Neural crest cell (in vitro differentiated cells): ENCODE measurements around the gene ZBTB38. TPM values are rescaled to one million over a fixed set of nuclear protein-coding genes. Genes with fewer than 3 reads are reported as not detected.

Experiments
- DNase-seq: peaks from one replicate; pipeline ENCODE4 v3.0.0; 2021; ENCODE audit warnings: low read depth, mixed read lengths, low spot score
- H3K27ac Mint-ChIP-seq: one replicate; pipeline ENCODE4 v1.8.0; 2021; ENCODE audit warnings: mild to moderate bottlenecking, mixed read lengths; ENCODE audit not compliant: unreplicated experiment
- H3K27me3 Mint-ChIP-seq: 2 replicates; pipeline ENCODE4 v1.8.0; 2021; ENCODE audit warnings: low read depth, mild to moderate bottlenecking, mixed read lengths
- H3K36me3 Mint-ChIP-seq: 2 replicates; pipeline ENCODE4 v1.8.0; 2021; ENCODE audit warnings: low read depth, mild to moderate bottlenecking, mixed read lengths
- H3K4me1 Mint-ChIP-seq: 2 replicates; pipeline ENCODE4 v1.8.0; 2021; ENCODE audit warnings: mixed read lengths
- H3K4me3 Mint-ChIP-seq: one replicate; pipeline ENCODE4 v1.8.0; 2021; ENCODE audit warnings: mild to moderate bottlenecking, mixed read lengths
- H3K9me3 Mint-ChIP-seq: 2 replicates; pipeline ENCODE4 v1.8.0; 2021; ENCODE audit warnings: mixed read lengths
- CTCF ChIP-seq: fragments of 200-600 bp; sonication (generic); conservative IDR thresholded peaks from 2 replicates; pipeline ENCODE4 v1.5.0; 2021; ENCODE audit warnings: antibody characterized with exemption, mild to moderate bottlenecking
- total RNA-seq: library from RNA; stranded (reverse); gene quantifications from 2 replicates; pipeline ENCODE4 v1.2.1, GENCODE V29; 2021

ZBTB38 gene
- total RNA-seq, 1 donor from 2014 or later: 27.9 TPM

- Mint-ChIP-seq H3K27ac (no peak overlapping the region), H3K36me3 (peaks cover 24% of the 10 kb centered on the region), H3K9me3 (peaks cover 4% of the 10 kb centered on the region), H3K27me3 (no peaks in the 10 kb centered on the region), H3K4me3 (no peak overlapping the region), H3K4me1 (peaks cover 39% of the 10 kb centered on the region)
- TF ChIP-seq CTCF: no peak
- no peak for DNase-seq
Observed at GRCh38 chr3:141372656-141373055, 4.4 kb downstream of the ZBTB38 start.

GRCh38 chr3:141373232-141373631, 4.9 kb downstream of the ZBTB38 start:
- Mint-ChIP-seq H3K27me3 (no peaks in the 10 kb centered on the region), H3K4me3 (no peak overlapping the region), H3K36me3 (peaks cover 22% of the 10 kb centered on the region), H3K4me1 (peaks cover 33% of the 10 kb centered on the region), H3K9me3 (peaks cover 4% of the 10 kb centered on the region), H3K27ac (no peak overlapping the region)
- no peak for TF ChIP-seq CTCF
- DNase-seq: no peak

GRCh38 chr3:141373768-141374526, 5.6 kb downstream of the ZBTB38 start:
- no peak for TF ChIP-seq CTCF
- no peak overlapping the region for H3K27ac Mint-ChIP-seq
- peaks cover 26% of the 10 kb centered on the region for H3K4me1 Mint-ChIP-seq
- no peak overlapping the region for H3K4me3 Mint-ChIP-seq
- H3K9me3 Mint-ChIP-seq: peaks cover 4% of the 10 kb centered on the region
- peaks cover 26% of the 10 kb centered on the region for H3K36me3 Mint-ChIP-seq
- no peaks in the 10 kb centered on the region for H3K27me3 Mint-ChIP-seq
- DNase-seq: no peak

- no peak for DNase-seq
- Mint-ChIP-seq H3K4me1 (peaks cover 9% of the 10 kb centered on the region), H3K36me3 (peaks cover 26% of the 10 kb centered on the region), H3K27ac (no peak overlapping the region), H3K27me3 (no peaks in the 10 kb centered on the region), H3K9me3 (no peaks in the 10 kb centered on the region), H3K4me3 (no peak overlapping the region)
- no peak for TF ChIP-seq CTCF
Observed at GRCh38 chr3:141375381-141376301, 7.3 kb downstream of the ZBTB38 start.

- no peak for TF ChIP-seq CTCF
- Mint-ChIP-seq H3K27ac (no peak overlapping the region), H3K4me1 (peaks cover 3% of the 10 kb centered on the region), H3K36me3 (peaks cover 25% of the 10 kb centered on the region), H3K4me3 (no peak overlapping the region), H3K27me3 (no peaks in the 10 kb centered on the region), H3K9me3 (no peaks in the 10 kb centered on the region)
- no peak for DNase-seq
Observed at GRCh38 chr3:141377377-141377776, 9.1 kb downstream of the ZBTB38 start.
